SU-DHL-6 (cell line): ENCODE results near the gene ZSWIM5.

Source experiments
- EZH2phosphoT487 ChIP-seq: fragments of 200-600 bp; sonication (generic), shearing (Covaris generic); conservative IDR thresholded peaks from 2 replicates; pipeline ENCODE4 v1.6.1; 2018; ENCODE audit warnings: mild to moderate bottlenecking, antibody characterized with exemption, low read length, moderate library complexity, mixed read lengths
- TF ChIP-seq, protein P1 (sequence below): fragments of 200-600 bp; sonication (generic); IDR thresholded peaks from one replicate; pipeline ENCODE4 v1.5.1; 2017; ENCODE audit warnings: antibody characterized with exemption, mild to moderate bottlenecking, low read length, moderate library complexity; ENCODE audit not compliant: insufficient read depth, poor library complexity, severe bottlenecking

GRCh38 chr1:45071567-45071966 lies 134.8 kb downstream of the ZSWIM5 start:
- TF ChIP-seq, protein P1, sequence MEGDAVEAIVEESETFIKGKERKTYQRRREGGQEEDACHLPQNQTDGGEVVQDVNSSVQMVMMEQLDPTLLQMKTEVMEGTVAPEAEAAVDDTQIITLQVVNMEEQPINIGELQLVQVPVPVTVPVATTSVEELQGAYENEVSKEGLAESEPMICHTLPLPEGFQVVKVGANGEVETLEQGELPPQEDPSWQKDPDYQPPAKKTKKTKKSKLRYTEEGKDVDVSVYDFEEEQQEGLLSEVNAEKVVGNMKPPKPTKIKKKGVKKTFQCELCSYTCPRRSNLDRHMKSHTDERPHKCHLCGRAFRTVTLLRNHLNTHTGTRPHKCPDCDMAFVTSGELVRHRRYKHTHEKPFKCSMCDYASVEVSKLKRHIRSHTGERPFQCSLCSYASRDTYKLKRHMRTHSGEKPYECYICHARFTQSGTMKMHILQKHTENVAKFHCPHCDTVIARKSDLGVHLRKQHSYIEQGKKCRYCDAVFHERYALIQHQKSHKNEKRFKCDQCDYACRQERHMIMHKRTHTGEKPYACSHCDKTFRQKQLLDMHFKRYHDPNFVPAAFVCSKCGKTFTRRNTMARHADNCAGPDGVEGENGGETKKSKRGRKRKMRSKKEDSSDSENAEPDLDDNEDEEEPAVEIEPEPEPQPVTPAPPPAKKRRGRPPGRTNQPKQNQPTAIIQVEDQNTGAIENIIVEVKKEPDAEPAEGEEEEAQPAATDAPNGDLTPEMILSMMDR: no peak
- TF ChIP-seq EZH2phosphoT487: no peak
